Hematopoietic multipotent progenitor cell treated with erythropoietin and hydrocortisone succinate and interleukin-3 and kit ligand, for 4 days (in vitro differentiated cells): ENCODE results near the gene OOSP4A.

ENCODE experiments used
- DNase-seq: peaks from one replicate; pipeline ENCODE4 v3.0.0-alpha.2; 2015

The OOSP4A gene

GRCh38 chr11:59963733-59964132 is at the start of gene OOSP4A:
Gene OOSP4A (plus strand): TSS chr11:59964033. CDS start chr11:59964033, 0 bp downstream.
- no peak for DNase-seq

- peak; percentile 7 for DNase-seq
These were observed 45.4 kb upstream of the OOSP4A start for GRCh38 chr11:59918480-59918879.

GRCh38 chr11:59918987-59919589 is 44.7 kb upstream of the OOSP4A start:
- DNase-seq, result peak; percentile 80

- no peak for DNase-seq
These were observed 40.0 kb upstream of the OOSP4A start for GRCh38 chr11:59923813-59924212.

DNA sequence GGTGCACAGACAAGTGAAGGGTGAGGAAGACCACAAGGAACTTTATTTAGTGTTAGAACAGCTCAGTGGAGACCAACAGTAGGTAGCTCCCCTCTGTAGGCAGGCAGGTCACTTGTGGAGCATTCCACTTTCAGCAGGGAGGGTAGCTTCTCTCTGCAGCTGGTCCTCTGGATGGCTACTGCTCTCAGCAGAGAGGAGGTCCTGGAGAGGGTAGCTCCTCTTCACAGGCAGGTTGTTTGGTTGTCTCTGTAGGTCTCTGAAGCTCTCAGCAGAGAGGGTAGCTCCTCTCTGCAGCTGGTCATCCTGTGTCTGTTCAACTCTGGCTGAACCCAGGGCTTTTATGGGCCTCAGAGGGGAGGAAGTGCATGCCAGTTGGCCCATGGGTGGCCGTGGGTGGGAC is 32.1 kb upstream of the OOSP4A start:
- no peak for DNase-seq

GRCh38 chr11:59938132-59938531 is 25.7 kb upstream of the OOSP4A start, which contains the start of gene OOSP1:
Gene OOSP1 (plus strand): TSS chr11:59938432. CDS start chr11:59938455, 23 bp downstream.
- no peak for DNase-seq

DNA sequence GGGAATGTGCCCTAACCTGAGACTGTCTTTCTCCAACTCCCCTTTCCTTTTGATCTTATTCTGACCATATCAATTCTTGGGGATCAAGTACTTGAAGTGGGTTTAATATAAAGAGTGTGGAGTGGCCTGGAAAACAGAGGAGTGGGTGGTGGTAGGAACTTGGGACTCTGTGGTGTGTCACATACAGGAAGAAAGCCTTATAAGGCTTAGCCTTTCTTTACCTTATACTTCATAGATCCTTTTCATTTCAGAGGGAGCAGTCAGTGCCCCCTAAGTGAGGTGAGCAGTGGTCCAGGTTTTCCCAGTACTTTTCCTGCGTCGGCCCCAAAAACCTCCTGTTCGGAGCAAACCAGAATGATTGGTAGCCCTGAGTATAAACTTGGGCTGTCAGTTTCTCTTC is 25.1 kb upstream of the OOSP4A start:
- no peak for DNase-seq

GRCh38 chr11:59939482-59939881 is 24.4 kb upstream of the OOSP4A start:
- no peak for DNase-seq

DNA sequence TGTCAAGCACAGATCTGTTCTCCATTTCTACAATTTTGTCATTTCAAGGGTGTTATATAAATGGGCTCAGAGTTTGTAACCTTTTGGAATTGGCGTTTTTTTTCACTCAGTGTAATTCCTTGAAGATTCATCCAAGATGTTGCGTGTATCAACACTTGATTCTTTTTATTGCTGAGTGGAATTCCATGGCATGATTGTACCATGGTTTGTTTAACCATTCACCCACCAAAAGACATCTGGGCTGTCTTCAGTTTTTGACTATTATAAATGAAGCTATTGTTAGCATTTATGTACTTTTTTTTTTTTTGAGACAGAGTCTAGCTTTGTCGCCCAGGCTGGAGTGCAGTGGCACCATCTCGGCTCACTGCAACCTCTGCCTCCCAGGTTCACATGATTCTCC is 22.7 kb upstream of the OOSP4A start:
- no peak for DNase-seq

DNA sequence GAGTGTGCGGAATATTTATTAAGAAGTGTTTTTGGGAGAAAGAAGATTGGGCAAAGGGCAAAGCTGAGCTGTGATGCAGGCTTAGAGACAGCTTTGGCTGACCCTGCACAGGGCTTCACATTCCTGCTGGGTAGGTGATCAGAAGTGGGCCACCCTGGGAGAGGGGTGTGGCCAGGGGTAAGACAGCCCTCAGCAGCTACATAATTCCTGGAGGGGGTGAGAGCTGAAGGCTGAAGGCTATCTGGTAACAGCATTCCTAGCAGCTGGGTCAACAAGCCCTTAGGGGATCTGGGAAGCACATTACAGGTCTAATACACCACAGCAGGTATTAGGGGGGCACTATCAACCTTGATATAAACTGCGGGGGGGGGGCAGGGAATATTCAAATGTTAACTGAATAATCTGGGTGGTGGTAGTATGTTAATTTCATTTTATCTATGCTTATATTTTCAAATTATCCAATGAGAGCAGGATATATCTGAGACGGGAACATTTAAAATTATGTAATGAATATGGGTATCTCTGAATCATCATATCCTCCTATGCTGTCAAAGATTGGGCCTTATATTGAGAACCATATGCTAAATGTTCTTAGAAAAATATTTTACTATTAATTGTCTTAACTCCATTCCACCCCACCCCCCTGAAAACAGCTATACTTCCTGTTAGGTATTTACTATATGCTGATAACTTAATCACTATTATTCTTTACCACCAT is 19.7 kb upstream of the OOSP4A start:
- no peak for DNase-seq

- no peak for DNase-seq
These were observed 19.1 kb upstream of the OOSP4A start for GRCh38 chr11:59944720-59945119.

GRCh38 chr11:59953463-59954218 is 10.2 kb upstream of the OOSP4A start:
- DNase-seq, result no peak

DNA sequence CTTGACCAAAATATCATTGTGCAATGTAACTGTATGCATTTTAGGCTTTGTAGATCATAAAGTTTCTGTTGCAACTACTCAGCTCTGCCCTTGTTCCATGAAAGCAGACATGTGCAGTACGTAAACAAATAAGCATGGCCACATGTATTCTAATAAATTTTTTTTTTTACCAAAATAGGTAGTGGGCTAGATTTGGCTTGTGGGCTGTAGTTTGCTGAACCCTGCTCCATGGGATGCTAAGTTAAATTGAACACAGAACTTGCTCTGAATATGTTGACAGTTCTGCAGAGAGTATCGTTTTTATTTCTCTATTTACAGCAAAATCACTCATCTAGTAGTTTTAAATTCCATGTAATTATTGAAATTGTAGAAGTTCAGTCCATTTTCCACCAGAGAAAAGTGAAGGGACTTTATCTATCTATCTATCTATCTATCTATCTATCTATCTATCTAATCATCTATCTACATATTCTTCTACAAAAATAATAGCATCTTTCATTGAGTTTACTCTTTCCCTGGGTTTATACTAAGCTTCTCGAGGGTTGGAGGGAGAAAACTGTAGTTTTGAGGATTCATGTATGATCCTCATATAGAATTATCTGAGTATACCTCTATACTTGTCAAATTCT is 9.5 kb upstream of the OOSP4A start:
- DNase-seq, result peak; percentile 22

GRCh38 chr11:59957094-59957493 is 6.7 kb upstream of the OOSP4A start:
- DNase-seq, result peak; percentile 35

GRCh38 chr11:59960502-59961381 is 3.1 kb upstream of the OOSP4A start:
- DNase-seq, result peak; percentile 91

GRCh38 chr11:59962107-59962482 is 1.7 kb upstream of the OOSP4A start:
- no peak for DNase-seq

DNA sequence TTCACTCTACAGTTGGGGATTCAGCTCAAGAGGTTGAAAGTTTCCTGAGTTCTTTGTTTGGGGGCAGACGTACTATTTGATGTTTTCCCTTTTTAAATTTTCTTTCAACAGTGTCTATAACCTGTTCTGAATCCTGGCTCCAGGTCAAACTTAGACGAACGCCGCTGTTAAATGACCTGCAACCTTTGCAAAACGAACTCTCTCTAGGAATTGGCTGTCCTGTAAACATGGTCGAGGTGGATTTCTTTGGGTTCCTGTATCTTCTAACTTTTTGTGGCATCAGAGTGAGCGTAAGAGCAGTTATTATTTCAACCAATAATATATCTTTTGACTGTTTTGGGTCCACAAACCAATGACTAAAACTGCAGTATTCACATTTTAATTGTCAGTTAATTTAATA is 1.6 kb downstream of the OOSP4A start:
- no peak for DNase-seq

- DNase-seq, result no peak
These were observed 2.4 kb downstream of the OOSP4A start for GRCh38 chr11:59966201-59966600.

GRCh38 chr11:59967677-59968394 is 4.0 kb downstream of the OOSP4A start:
- peak; percentile 75 for DNase-seq

GRCh38 chr11:59968395-59968783 is 4.6 kb downstream of the OOSP4A start:
- no peak for DNase-seq

DNA sequence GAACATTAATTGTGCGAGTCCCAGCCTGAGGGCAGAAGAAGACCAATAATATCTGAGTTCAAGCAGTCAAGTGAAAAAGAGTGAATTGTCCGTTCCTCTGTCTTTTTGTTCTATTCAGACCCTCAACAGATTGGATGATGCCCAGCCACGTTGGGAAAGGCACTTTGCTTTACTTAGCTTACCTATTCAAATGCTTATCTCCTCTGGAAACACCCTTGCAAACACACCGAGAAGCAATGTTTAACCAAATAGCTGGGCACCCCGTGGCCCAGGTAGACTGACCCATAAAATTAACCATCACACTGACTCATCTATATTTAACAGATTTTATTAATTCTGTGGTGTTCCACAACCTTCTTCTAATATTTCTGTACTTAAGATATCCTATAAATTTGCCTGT is 9.3 kb downstream of the OOSP4A start:
- no peak for DNase-seq
